Central memory CD4-positive, alpha-beta T cell (primary cell): ENCODE results near the gene IFI27L1.
A peak's percentile ranks its signal among the peaks of the same experiment; 100 is the strongest.

Source experiments
- DNase-seq: peaks from one replicate; pipeline ENCODE4 v3.0.0; 2022

The IFI27L1 gene

DNA sequence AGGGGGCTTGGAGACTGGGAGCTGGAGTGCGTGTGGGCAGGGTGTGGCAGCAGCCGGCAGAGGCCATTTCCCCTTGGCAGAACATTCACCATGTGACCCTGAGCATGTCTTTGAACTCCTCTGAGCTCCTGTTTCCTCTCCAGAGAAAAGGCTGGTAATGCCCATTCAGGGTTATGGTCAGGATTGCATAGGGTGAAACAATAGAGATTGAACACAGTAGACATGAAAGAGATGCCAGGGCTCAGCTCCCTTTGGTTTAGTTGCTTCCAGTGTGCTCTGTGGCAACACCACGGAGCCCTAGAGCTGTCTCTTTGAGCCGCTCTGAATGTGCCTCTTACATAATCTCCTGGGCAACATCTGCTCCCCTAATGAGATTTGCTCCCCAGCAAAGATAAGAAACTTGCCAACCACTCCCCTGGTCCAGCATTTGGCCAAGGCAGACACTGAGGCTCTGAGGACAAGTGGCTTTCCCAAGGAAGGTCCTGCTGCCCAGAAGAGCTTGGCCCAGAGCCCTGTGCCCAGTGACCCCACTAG lies 34.0 kb downstream of the IFI27L1 start:
- DNase-seq = no peak

DNA sequence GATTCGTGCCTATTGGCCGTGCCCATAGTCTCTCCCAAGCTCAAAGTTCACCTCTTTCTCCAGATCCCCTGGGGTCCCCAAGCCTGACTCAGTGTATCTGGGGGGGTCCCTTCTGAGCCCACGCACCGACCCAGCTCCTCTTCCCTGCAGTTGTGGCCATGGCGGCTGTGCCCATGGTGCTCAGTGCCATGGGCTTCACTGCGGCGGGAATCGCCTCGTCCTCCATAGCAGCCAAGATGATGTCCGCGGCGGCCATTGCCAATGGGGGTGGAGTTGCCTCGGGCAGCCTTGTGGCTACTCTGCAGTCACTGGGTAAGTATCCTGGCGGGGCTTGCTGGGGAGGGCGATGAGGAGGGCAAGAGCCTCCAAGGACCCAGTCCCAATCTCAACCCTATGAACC lies 34.5 kb downstream of the IFI27L1 start:
- no peak for DNase-seq

DNA sequence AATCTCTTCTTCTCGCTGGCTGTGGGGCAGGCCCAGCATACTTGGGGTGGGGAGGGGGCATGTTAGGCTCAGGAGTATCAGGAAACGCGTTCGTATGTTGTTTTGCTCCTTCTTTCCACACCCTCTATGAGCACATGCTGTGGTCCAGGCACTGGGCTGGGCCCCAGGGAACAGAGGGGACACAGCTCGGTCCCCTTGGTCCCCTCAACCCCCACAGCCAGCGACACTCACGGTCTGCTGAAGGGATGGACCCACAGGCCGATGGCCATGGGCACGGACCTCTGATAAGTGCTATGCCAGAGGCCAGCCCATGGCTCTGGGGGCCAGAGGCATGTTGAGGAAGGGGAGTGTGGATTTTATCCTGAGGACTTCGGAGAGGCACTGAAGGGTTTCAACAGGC lies 35.6 kb downstream of the IFI27L1 start:
- no peak for DNase-seq

DNA sequence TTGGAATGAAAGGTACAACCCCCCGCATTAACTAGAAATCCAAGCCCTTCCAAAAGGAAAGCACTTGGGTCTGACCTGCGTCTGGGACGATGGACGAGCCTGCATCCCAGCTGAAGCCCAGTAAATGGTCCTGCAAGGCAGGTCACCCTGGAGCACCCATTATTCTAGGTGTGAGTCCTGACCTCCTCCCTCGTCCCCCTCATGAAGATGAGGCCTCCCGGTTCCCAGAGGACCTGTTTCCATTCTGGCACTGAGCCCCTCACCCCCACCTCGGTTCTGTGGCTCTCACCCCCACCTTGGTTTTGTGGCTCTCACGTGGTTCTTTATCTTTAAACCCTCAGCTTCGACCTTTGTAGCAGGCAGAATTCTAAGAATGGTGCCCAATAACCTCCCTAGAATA lies 36.7 kb downstream of the IFI27L1 start:
- DNase-seq = no peak

DNA sequence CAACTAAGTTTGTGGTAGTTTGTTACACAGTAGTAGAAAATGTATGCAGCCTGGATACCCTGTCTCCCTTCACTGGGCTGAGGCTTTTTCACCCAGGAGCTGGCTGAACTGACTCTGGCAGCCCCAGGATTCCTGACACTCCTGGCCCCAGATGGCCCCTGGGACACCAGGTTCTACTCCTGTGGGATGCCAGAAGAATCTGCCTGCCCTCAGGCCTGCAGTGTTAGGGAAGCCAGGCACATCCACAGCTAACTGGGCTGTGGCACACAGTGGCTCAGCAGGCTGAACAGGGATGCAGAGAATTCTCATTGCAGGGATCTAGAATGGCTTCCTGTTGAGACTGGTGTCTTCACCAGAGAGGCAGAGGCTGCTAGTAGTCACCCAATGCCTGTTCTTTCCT lies 38.0 kb downstream of the IFI27L1 start:
- no peak for DNase-seq

DNA sequence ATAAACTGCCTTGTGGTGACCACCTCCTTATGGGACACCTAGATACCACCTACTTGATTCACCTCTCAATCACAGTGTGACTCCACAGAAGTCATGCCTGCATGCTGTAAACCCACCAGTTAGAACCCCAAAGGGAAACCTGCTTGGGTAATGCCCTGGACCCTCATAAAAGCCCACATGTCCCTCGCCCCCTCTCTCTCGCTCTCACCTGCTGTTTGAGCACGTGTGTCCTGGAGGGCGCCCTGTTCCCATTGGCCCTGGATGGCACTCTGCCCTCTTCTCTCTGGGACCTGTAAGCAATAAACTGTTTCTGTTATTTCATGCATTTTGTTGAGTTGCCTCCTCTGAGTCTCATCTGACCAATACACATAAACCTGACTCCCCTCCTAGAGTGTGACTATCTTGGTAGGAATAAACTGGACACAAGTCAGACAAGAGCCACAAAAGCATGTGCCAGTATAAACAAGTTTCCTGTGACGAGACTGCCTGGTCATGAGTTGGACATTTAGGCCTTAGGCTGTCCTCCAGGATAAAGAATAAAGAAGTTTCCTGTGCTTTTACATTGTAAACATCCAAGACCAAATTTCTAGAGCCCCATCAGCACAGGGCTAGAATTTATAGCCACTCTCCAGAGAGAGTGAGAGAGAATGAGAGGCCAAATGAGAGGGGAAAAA lies 39.7 kb downstream of the IFI27L1 start:
- no peak for DNase-seq

DNA sequence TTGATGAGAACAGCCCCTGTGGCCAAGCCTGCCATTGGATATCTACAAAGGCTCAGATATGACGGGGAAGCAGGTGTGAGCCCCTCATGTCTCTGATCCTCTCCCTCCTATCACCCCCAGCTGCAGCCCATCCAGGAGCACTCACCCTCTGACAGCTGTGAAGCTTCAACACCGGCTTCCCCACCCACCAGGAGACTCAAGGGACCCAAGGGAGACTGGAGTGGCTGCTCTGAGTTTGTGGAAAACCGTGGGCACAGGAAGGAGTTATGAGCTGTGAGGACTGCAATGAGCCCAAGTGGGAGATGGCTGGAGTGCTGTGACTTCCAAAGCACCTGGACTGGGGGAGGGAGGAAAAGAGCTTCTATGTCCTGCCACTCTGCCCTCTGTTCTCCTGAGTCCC lies 40.4 kb downstream of the IFI27L1 start:
- DNase-seq = no peak

DNA sequence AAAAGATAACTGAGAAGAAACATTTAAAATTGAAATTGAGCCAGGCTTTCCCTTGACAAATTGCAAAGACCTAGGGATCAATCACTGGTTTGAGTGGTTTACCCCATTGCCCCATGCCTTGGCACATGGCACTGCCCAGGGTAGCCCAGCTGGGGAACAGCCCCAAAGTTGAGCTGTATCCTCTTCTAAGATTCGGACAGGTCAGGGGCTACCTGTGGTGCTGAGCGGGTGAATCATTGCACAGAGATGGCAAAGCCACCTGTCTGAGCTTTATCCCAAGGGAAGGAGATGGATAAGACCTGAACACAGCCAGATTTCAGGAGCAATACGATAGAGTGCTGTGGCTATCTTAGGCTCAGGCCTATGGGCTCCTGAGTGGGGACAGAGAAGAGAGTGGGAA lies 41.3 kb downstream of the IFI27L1 start:
- DNase-seq = no peak

DNA sequence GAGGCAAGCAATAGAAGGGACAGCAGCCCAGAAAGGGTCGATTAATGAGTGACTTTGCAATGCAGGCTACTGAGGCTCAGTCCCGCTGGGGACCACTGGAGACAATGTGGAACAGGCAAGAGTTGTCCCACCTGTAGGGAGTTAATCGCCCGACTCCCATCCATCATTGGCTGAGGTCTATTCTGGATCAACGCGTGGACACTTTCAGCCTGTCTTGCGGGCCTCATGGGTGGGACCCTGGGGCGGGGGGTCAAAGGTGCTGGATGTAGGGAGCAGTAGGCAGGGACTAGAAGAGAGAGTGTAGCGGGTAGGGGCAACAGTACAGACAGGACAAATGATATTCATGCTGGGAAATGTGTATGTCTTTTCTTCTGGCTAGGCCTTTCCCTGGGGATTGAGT lies 42.2 kb downstream of the IFI27L1 start:
- DNase-seq = no peak

DNA sequence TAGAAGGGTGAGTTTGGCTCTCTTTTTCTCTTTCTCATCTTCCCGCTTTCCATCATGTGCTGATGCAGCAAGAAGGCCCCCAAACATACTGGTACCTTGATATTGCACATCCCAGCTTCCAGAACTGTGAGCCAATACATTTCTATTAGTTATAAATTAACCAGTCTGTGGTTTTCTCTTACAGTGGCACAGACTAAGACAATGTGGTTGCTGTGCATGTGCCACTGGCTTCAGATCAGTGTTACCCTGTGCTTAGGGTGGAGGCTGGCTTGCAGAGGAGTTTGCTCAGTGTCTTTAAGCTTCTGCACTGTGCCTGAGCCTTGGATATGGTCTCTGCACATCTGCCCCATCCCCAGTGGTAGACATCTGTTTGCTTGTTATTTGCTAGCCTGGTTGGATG lies 42.8 kb downstream of the IFI27L1 start:
- DNase-seq = no peak

DNA sequence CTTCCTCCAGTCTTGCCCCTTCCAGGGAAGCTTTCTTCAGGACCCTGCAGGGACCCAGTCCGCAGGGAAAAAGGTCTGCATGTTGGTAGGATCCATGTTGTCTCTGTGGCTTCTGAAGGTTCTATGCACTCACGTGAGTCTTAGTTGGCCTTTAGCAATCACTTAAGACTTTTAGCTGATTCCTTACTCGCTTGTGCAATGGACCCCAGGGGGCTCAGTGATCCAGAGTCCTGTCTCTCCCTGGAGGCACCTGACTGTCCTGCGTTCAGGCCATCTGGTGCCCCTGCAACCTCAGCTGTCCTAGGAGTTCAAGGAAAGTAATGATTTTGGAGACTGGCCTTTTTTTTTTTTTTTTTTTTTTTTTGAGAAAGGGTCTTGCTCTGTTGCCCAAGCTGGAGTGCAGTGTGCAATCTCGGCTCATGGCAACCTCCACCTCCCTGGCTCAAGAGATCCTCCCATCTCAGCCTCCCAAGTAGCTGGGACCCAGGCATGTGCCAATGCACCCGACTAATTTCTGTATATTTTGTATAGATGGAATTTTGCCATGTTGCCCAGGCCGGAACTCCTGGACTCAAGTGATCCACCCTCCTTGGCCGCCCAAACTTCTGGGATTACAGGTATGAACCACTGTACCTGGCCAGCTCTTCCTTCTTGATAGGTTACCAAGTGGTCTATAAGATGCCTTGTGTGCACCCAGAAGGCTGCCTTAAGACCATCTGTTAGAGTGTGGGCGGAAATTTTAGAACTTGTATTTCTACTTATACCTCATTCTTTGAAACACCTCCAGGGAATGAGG lies 43.7 kb downstream of the IFI27L1 start:
- no peak for DNase-seq

DNA sequence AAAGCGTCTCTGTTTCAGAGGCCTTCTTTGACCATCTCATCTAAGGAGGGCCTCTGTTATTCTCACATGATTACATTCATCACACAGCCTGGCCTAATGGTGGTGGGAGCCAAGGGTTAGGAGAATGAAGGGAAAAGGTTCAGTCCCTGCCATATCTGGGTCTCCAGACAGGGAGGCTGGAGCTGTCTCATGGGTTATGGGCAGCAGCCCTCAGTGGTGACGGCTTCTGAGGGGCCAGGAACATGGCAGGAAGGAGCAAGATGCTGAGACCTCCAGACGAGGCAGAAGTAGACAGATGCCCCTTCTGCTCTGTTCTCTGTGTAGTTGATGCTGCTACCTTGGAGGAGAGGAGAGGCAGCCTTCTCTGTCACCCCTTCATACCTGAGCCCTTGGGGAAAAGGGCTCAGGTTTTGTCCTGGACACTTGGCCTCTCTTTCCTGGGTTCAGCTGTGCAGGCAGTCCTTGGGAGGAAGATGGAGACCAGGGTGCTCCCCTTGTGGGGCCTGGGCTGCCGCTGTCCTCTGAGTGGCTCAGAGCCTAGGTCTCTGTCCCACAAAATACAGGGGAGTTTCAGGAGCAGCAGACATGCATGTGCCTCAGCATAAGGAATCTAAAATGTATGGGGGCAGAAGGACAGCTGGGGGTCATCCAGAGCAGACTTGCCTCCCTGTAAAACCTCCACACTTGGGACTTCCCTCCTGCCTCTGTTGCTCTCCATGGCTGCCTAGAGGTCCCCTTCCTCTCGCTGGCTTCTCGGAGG lies 44.7 kb downstream of the IFI27L1 start:
- DNase-seq = no peak

DNA sequence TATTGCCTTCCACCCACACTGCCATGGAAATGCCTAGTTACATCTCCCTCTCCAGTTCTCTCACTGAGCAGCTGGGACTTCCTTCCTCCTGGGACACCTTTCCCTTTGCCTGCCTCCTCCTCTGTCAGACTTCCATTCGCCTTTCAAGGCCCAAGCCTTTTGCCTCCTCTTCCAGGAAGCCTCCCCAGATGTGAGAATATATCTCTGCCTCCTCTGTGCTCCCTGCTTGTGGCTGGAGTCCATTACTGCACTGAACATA lies 45.2 kb downstream of the IFI27L1 start:
- DNase-seq = no peak

DNA sequence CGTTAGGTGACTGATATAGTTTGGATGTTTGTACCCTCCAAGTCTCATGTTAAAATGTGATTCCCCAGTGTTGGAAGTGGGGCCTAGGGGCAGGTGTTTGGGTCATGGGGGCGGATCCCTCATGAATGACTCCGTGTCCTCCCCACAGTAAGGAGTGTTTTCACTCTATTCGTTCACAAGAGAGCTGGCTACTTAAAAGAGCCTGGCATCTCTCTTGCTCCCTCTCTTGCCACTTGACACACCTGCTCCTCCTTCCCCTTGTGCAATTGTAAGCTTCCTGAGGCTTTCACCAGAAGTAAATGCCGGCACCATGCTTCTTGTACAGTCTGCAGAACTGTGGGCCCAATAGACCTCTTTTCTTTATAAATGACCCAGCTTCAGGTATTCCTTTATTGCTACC lies 45.7 kb downstream of the IFI27L1 start:
- DNase-seq = no peak

DNA sequence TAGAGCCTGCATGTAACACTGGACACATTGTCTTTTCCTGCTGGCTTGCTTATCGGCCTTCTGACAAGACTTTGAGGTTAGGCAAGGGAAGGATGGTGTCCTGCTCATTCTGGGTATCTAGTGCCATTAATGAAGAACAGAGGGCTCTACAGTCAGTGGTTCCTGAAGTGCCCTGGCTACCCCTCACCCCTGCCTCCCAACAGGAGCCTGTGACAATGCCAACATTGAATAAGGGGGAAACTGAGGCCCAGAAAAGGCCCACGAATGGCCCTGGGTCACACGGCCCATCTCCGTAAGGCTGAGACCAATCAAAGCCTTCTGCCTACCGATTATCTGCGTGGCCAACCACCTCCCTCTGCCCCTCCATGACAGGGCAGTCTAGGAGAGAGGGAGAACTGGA lies 46.2 kb downstream of the IFI27L1 start:
- no peak for DNase-seq

DNA sequence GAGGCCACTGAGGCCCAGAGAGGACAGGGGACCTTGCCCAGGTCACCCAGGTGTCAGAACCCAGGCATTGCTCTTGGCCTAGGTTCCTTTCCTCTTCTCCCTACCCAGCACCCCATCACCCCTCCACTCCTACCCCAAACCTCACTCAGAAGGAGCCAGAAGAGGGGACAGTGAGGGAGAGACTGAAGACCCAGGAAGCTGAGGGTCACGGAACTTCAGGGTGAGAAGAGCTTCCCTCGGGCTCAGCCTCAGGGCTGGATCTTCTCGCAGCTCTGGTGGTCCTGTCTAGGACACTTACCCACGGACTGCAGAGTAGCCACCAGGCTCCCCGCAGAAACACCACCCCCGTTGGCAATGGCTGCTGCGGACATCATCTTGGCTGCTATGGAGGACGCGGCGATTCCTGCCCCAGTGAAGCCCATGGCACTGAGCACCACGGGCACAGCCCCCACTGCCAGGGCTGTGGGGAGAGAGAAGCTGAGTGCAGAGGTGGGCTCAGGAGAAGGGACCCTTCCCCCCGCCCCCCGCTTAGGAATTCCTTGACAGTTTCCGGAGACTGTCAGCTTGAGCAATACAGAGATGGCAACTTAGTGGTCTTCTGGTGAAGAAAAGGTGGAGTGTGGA lies 47.2 kb downstream of the IFI27L1 start:
- DNase-seq = no peak

DNA sequence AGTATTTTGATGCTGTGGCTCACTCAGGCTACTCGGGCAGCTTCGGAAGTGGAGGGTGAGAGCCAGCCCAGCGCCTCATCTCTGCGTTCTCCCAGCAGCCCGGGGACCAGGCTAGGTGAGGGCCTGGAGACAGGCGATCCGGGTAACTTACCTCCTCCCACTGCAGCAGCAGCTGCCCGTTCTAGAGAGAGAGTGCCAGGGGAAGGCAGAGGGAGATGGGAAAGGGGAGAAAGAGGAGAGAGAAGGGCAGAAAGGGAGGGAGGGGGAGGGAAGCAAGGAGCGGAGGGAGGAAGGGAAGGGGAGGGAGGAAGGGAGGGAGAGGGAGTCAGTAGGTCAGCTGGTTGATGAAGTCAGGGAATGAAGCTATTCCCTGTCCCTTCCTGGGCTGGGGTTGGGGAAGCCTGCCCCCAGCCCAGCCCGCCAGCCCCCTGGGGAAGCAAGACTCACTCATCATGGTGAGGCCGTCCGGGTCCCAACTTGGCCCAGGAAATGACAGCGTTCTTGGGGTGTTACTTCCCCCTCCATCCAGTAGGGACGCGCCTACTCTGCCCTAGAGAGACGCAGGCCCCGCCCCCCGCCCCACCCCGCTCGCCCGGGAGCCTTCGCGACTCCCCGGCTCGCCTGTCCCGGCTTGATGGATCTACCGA lies 48.1 kb downstream of the IFI27L1 start, which contains the start of gene IFI27L2:
IFI27L2 (minus strand) TSS at position 494 of the 647 bp plus-strand sequence; CDS start at position 454, 40 bp downstream.
- DNase-seq = peak; percentile 57

DNA sequence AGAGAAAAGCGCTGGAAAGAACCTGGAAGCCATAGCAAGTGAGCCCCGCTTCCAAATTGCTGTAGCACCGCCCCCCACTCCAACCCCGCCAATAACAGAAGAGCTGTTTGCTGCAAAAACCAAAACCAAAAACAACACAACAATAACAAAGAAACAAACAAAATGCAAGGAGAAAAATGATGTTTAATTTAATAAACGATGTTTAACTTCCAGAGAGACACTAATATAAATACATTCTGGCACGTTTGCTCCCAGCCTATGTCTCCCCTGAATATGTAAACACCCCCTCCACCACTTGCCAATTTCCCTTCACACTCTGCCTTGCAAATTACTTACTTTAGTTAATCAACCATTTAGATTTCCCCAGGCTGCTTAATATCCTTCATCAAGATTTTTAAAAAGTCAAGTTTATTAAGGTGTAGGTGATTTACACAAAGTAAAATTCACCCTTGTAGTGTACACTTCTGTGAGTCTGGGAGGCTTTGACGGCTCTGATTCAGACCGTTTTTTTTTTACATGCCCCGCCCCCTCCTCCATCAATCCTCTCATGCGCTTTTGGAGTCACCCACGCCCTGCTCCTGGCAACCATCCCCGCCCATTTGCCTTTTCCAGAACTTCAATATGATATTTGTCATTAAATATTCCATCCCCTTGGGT lies 48.8 kb downstream of the IFI27L1 start:
- peak; percentile 9 for DNase-seq

DNA sequence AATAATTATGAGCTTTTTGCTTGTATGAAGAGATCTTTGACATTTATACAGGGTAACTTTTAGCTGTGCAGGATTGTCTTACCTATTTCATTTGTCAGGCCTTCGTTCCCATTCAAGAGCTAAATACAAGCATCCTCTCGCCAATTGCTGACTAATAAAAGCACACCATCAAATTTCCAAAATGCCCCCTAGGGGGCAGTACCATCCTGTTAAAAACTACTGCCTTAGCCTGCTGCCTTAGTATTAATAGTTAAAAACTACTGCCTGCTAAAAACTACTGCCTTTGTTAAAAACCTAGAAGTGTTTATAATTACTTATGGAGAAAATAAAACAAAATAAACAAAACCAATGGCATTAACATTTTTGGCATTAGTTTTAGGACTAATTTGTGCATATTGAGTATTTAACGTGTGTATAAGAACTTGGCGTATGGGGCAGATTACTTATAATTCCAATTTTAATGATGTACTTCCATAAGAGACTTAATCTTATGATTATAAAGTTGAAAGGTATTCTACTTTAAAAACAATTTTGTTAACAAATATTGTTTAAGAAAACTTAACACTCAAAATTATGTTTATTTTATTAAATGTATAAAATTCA lies 51.3 kb downstream of the IFI27L1 start:
- DNase-seq = peak; percentile 68

DNA sequence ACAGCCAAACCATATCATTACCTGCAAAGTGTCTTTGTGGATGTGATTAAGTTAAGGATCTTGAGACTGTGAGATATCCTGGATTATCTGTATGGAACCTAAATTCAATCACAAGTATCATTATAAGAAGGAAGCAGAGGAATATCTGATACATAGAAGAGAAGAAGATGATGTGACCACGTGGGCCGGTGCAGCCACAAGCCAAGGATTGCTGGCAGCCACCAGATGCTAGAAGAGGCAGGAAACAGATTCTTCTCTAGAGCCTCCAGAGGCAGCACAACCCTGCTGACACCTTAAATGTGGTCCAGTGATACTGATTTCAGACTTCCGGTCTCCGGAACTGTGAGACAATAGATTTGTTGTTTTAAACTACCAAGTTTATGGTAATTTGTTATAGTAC lies 54.4 kb downstream of the IFI27L1 start:
- DNase-seq = no peak

DNA sequence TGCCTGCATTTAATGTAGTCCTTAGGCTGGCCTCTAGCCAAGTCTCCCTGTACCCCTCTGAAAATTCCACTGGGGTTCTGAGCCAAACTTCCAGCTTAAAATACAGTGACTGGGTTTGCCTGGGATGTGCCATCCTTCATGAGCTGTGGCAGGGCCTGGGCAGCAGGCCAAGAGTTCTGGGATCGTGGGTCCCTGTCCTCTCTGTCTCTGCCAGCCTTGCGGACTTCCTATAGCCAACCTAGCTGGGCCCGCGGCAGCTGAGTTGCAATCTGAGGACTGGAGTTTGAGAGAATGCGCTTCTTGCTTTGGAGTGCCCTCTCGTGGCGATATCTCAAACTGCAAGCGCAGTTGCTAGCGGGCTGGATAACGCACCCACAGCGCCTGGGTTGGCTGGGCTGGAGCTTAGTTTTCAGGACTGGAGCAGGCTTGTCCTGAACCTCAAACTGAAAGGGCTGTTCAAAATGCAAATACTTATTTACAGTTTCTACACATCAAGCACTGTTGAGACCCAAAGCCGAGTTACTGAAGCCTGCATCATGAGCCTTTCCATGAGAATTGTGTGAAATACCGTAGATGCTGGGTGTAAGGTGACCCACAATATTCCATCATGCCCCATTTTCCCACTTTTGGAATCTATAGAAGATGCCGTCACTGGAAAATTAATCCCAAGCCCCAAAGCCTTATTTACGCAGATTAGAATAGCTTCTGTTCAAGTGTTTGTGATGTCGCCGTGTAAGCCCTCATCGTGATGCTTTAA lies 55.6 kb downstream of the IFI27L1 start:
- DNase-seq = peak; percentile 70
